Stimulated activated naive CD8-positive, alpha-beta T cell treated with anti-CD3 and anti-CD28 coated beads, Interleukin-15, amount 100 ng/mL, for 72 hours (primary cell): Measurements from ENCODE around the gene PARM1.

Experiments used
- ATAC-seq: fragments of 150-1000 bp; cut with Tn5 transposase; 2 replicates; pipeline ENCODE4 v1.10.0; 2021; ENCODE audit warnings: mild to moderate bottlenecking, moderate library complexity
- DNase-seq, 2 donors: peaks; one replicate each; pipeline ENCODE4 v3.0.0; 2021 to 2022
- H3K27ac Mint-ChIP-seq, 2 donors: one replicate each; pipeline ENCODE4 v1.8.0; 2022; ENCODE audit warnings: mild to moderate bottlenecking in 2 of 2, mixed read lengths in 2 of 2, moderate library complexity in 2 of 2
- H3K27me3 Mint-ChIP-seq: one replicate; pipeline ENCODE4 v1.8.0; 2022; ENCODE audit warnings: mixed read lengths
- H3K4me1 Mint-ChIP-seq: one replicate; pipeline ENCODE4 v1.8.0; 2022; ENCODE audit warnings: mild to moderate bottlenecking, mixed read lengths
- H3K4me3 Mint-ChIP-seq, 2 donors: one replicate each; pipeline ENCODE4 v1.8.0; 2022; ENCODE audit warnings: mild to moderate bottlenecking in 2 of 2, mixed read lengths in 2 of 2, moderate library complexity in 1 of 2
- H3K9me3 Mint-ChIP-seq, 2 donors: one replicate each; pipeline ENCODE4 v1.8.0; 2022; ENCODE audit warnings: mixed read lengths in 2 of 2

PARM1 gene

DNA sequence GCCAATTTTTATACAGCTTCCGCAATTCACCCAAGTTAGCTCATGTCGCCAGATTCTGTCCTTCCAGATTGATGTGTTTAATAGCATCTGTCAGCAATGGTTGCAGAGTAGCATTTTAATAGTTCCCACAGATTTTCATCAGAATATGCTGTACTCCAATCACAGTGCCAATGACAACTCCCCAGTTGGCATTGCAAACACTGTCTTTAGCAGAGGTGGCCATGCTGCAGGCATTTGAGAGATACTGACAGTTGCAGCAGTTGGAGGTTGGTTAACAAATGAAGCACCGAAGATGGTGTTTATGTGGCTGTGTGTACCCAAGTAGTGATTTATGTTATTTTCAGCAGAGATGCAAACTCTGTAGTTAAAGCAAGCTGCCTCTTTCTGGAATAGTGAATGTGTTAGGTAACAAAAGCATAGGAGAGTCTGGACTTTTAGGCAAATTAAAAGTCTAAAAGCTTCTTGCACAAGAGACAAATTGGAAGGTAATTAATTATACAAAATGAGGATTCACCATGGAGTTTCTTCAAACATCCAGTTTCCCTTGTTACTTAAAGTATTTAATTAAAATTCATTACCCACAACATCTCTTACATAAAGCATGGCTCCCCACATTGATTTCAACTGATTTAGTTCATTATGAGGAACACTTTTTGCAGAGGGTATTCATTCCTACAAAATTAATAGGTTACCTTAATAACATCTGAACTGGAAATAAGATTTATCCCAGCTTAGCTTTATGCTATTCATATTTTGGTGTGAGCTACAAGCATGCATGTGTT, 65.2 kb downstream of the PARM1 start:
- Mint-ChIP-seq H3K27ac (no peak overlapping the region), H3K4me3 (no peak overlapping the region), H3K9me3 (no peaks in the 10 kb centered on the region), H3K4me1 (no peaks in the 10 kb centered on the region), H3K27me3 (no peaks in the 10 kb centered on the region)
- ATAC-seq (no peak), DNase-seq (no peak)

- no peaks in the 10 kb centered on the region for H3K27me3 Mint-ChIP-seq
- ATAC-seq, result no peak
- H3K27ac Mint-ChIP-seq, result no peak overlapping the region
Measured at GRCh38 chr4:74999714-75000309, 66.9 kb downstream of the PARM1 start.

GRCh38 chr4:75001871-75002270, 69.0 kb downstream of the PARM1 start:
- peak overlapping the region in 1 of 2 donors; percentile 27 for H3K27ac Mint-ChIP-seq
- DNase-seq (no peak), ATAC-seq (no peak)
- no peaks in the 10 kb centered on the region for H3K27me3 Mint-ChIP-seq
- no peaks in the 10 kb centered on the region for H3K9me3 Mint-ChIP-seq
- H3K4me3 Mint-ChIP-seq, result no peak overlapping the region
- no peaks in the 10 kb centered on the region for H3K4me1 Mint-ChIP-seq

More at GRCh38 chr4:74999714-75000309, 66.9 kb downstream of the PARM1 start:
- Mint-ChIP-seq H3K4me1 (no peaks in the 10 kb centered on the region), H3K9me3 (no peaks in the 10 kb centered on the region), H3K4me3 (no peak overlapping the region)
- no peak for DNase-seq

DNA sequence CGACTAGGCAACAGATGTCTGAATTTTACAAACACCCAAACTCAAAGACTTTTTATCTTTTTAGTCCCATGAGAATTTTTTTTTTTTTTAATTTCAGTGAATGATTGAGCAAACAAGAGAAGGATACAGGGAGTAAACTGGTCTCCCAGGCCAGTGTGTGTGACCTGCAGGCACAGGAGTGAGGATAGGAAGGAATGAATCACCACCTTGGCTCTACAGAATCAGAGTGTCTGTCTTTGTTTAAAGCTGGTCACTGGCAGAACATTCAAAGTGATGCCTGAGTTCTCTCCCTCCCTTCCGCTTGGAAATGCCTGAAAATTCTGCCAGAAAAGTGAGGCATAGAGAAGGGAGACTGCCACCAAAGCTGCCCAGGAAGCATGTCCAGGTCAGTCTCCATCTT, 69.5 kb downstream of the PARM1 start:
- Mint-ChIP-seq H3K27ac (no peak overlapping the region), H3K27me3 (no peaks in the 10 kb centered on the region)

DNA sequence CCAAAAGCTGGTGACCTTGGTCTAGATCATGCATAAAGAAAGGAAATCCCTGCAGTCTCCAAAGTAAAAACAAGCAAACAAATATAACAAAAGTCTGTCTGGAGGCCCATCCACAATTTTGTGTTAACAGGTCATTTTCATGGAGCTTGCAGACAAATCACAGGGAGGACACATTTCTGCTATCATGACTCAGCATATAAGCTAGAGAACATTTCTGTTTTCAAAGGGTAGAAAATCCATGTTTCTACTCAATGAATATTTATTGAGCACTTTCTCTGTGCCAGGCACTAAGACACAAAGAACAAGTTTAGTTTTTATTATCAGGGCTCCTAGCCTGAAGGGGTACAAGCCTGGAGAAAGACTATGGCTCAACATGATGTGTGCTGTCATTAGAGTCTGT, 71.1 kb downstream of the PARM1 start:
- ATAC-seq (no peak), DNase-seq (no peak)
- no peak overlapping the region for H3K4me3 Mint-ChIP-seq
- no peaks in the 10 kb centered on the region for H3K27me3 Mint-ChIP-seq
- peaks cover 4 to 12% of the 10 kb centered on the region in 2 donors for H3K9me3 Mint-ChIP-seq
- H3K27ac Mint-ChIP-seq, result no peak overlapping the region
- H3K4me1 Mint-ChIP-seq, result no peaks in the 10 kb centered on the region

More for the DNA sequence above, 69.5 kb downstream of the PARM1 start:
- Mint-ChIP-seq H3K9me3 (peaks cover 2 to 4% of the 10 kb centered on the region in 2 donors), H3K4me3 (no peak overlapping the region), H3K4me1 (no peaks in the 10 kb centered on the region)
- no peak for ATAC-seq
- DNase-seq, result no peak

DNA sequence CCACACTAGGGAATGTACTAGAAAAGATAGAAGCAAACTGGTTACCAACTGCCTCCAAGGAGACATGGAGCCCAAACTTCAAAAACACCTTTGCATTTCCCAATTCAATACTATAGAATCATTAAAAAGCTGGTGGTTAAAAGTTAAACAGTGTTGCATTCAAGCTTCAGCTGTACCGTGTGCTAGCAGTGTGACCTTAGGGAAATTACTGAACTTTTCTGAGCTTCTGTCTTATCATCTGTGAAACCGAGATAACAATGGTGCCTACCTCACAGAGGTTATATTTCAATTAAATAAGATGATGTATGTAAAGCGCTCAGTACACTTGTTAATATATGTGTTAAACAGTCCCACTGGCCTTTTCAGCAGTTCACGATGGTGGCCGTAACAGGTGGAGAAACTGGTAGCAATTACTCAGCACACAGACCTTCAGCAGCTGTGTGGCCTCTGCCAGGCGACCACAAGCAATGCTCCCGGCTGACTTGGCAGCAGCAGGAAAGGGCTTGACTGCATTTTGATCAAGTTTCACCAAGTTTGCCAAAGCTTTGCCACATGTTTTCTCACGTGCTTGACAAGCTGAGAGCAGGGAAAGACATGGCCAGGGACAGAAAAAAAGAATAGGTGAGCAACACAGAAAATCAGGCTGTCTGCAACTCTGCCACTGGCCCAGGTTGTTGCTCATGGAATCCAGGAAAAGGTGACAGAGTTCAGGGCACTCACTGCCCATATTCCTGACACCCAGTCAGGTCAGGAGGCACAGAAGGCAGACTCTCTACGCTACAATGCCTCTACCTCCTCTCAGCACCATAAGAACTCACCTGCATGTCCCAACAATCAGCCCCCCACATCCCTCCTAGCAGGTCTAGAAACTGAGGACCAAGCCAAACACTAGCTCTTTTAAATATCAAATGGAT, 72.1 kb downstream of the PARM1 start:
- Mint-ChIP-seq H3K9me3 (peaks cover 4 to 12% of the 10 kb centered on the region in 2 donors), H3K27ac (no peak overlapping the region), H3K4me1 (no peaks in the 10 kb centered on the region), H3K4me3 (no peak overlapping the region), H3K27me3 (no peaks in the 10 kb centered on the region)
- no peak for DNase-seq
- ATAC-seq, result no peak

GRCh38 chr4:75005727-75006126, 72.8 kb downstream of the PARM1 start:
- Mint-ChIP-seq H3K27ac (no peak overlapping the region), H3K9me3 (peaks cover 4 to 12% of the 10 kb centered on the region in 2 donors), H3K4me1 (no peaks in the 10 kb centered on the region), H3K27me3 (no peaks in the 10 kb centered on the region), H3K4me3 (no peak overlapping the region)
- DNase-seq, result no peak
- ATAC-seq, result no peak

GRCh38 chr4:75007891-75008290, 75.0 kb downstream of the PARM1 start:
- peaks cover 4 to 18% of the 10 kb centered on the region in 2 donors for H3K9me3 Mint-ChIP-seq
- no peak for ATAC-seq
- no peaks in the 10 kb centered on the region for H3K4me1 Mint-ChIP-seq
- no peaks in the 10 kb centered on the region for H3K27me3 Mint-ChIP-seq
- no peak overlapping the region for H3K4me3 Mint-ChIP-seq
- DNase-seq, result no peak
- H3K27ac Mint-ChIP-seq, result no peak overlapping the region

GRCh38 chr4:75009138-75009537, 76.2 kb downstream of the PARM1 start:
- Mint-ChIP-seq H3K27ac (no peak overlapping the region), H3K27me3 (no peaks in the 10 kb centered on the region), H3K4me3 (no peak overlapping the region), H3K9me3 (peaks cover 4 to 18% of the 10 kb centered on the region in 2 donors), H3K4me1 (no peaks in the 10 kb centered on the region)
- DNase-seq (no peak), ATAC-seq (no peak)

- ATAC-seq, result no peak
- Mint-ChIP-seq H3K9me3 (peaks cover 4 to 18% of the 10 kb centered on the region in 2 donors), H3K27me3 (no peaks in the 10 kb centered on the region), H3K4me1 (no peaks in the 10 kb centered on the region), H3K4me3 (no peak overlapping the region), H3K27ac (no peak overlapping the region)
- no peak for DNase-seq
Measured at GRCh38 chr4:75011131-75011795, 78.3 kb downstream of the PARM1 start.

DNA sequence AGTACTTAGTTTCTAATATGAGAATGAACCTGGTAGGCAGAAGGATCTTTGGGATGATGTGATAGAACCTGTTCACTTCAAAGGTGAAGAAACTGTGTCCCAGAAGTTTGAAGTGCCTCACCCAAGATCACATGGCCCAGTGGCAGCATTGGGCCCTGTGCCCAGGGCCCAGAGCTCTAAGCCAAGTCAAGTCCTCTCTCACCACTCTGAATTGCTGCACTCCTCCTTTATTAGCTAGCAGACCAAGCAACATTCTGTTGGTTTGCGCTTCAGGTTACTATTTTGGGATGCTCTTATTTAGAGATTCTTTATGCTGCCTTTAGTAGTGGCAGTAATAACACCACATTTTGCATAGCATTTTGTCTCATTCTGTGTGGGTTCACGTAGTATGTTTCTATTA, 82.7 kb downstream of the PARM1 start:
- Mint-ChIP-seq H3K9me3 (peaks cover 0 to 9% of the 10 kb centered on the region in 2 donors), H3K4me3 (no peak overlapping the region), H3K27ac (no peak overlapping the region), H3K27me3 (no peaks in the 10 kb centered on the region), H3K4me1 (no peaks in the 10 kb centered on the region)
- ATAC-seq (no peak), DNase-seq (no peak)

DNA sequence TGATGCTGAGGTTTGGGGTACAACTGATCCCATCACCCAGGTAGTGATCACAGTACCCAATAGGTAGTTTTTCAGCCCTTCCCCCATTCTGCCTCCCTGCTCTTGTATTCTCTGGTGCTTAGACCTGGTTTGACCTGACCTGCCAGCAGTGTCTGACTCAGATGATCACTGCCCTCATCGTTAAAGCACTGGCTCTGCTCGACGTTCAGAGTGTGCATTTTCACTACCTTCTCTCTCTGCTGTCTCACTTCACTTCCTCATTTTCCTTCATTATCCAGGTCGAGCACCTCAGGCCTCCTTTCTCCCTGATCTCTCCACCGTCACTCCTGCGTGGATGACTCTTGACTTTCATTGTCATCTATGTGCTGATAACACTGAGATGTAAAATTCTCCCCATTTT, 83.6 kb downstream of the PARM1 start:
- Mint-ChIP-seq H3K27me3 (no peaks in the 10 kb centered on the region), H3K27ac (no peak overlapping the region), H3K4me1 (no peaks in the 10 kb centered on the region), H3K9me3 (peaks cover 0 to 13% of the 10 kb centered on the region in 2 donors), H3K4me3 (no peak overlapping the region)
- ATAC-seq, result no peak
- DNase-seq, result no peak

- no peak overlapping the region for H3K27ac Mint-ChIP-seq
- no peak overlapping the region for H3K4me3 Mint-ChIP-seq
- ATAC-seq, result no peak
- no peaks in the 10 kb centered on the region for H3K4me1 Mint-ChIP-seq
- DNase-seq, result no peak
- peaks cover 0 to 7% of the 10 kb centered on the region in 2 donors for H3K9me3 Mint-ChIP-seq
- no peaks in the 10 kb centered on the region for H3K27me3 Mint-ChIP-seq
Measured at GRCh38 chr4:75018811-75019479, 86.0 kb downstream of the PARM1 start.

- DNase-seq (no peak), ATAC-seq (no peak)
- H3K27me3 Mint-ChIP-seq, result no peaks in the 10 kb centered on the region
- no peak overlapping the region for H3K4me3 Mint-ChIP-seq
- H3K4me1 Mint-ChIP-seq, result no peaks in the 10 kb centered on the region
- no peak overlapping the region for H3K27ac Mint-ChIP-seq
- H3K9me3 Mint-ChIP-seq, result peaks cover 0 to 13% of the 10 kb centered on the region in 2 donors
Measured at GRCh38 chr4:75025431-75025830, 92.5 kb downstream of the PARM1 start.
